Heart left ventricle (tissue), 13 donors: ENCODE results near the gene EFCAB12.

Experiments used
- CTCF ChIP-seq, 12 donors: fragments of 200-600 bp; sonication (generic) in 4 of 12; IDR thresholded peaks; one replicate each; pipeline versions ENCODE4 v1.5.0 to v1.8.0; 2018 to 2022; ENCODE audit warnings: antibody characterized with exemption in 12 of 12, mild to moderate bottlenecking in 5 of 12
- POLR2A ChIP-seq, 2 donors: fragments of 450-650 bp; IDR thresholded peaks; one replicate each; pipeline ENCODE4 v1.6.1; 2017; ENCODE audit warnings: antibody characterized with exemption in 2 of 2, mild to moderate bottlenecking in 2 of 2, moderate library complexity in 2 of 2
- donor health status: ischemic (EF 13 %, LVEDD 7.1; RV severe dilation, severe dysfunction).
- donor health status: DM: no; HTN: yes; CAD: no.
- donor health status: DM: no; HTN: no; CAD: no.
- donor health status: ischemic (EF 25% LVEDD 6.9; RV normal size, moderate dysfunction).
- donor health status: ischemic (EF 25% LVEDD 5.7; RV mildly dilated, moderate dysfunction).
- donor health status: ischemic (EF 35%, LVEDD 5.7; RV mildly dilated, moderate dysfunction).
- donor health status: nonischemic (EF 11% LVEDD 7.7; RV severe dilation, severe dysfunction).
- donor health status: DM: yes; HTN: yes; CAD: no.
- donor health status: PGD.
- donor health status: ischemic (EF 29% LVEDD 5.4; RV normal size, mild dysfunction).
- donor health status: nonischemic (EF 23%, LVEDD 6.1; RV moderate dilation, normal function).

GRCh38 chr3:129418041-129418973 lies 10.1 kb downstream of the EFCAB12 start:
- TF ChIP-seq POLR2A (IDR thresholded peaks at IDR 0.05) (no peak), CTCF (IDR thresholded peaks at IDR 0.05) (no peak)
